HG03520 (cell line): ENCODE data around the gene DNM2.

Source experiments
- ATAC-seq: cut with Tn5 transposase; IDR thresholded peaks from one replicate; pipeline ENCODE4 v1.9.1; 2021; ENCODE audit warnings: mild to moderate bottlenecking, moderate library complexity; ENCODE audit not compliant: unreplicated experiment

DNM2 gene

DNA sequence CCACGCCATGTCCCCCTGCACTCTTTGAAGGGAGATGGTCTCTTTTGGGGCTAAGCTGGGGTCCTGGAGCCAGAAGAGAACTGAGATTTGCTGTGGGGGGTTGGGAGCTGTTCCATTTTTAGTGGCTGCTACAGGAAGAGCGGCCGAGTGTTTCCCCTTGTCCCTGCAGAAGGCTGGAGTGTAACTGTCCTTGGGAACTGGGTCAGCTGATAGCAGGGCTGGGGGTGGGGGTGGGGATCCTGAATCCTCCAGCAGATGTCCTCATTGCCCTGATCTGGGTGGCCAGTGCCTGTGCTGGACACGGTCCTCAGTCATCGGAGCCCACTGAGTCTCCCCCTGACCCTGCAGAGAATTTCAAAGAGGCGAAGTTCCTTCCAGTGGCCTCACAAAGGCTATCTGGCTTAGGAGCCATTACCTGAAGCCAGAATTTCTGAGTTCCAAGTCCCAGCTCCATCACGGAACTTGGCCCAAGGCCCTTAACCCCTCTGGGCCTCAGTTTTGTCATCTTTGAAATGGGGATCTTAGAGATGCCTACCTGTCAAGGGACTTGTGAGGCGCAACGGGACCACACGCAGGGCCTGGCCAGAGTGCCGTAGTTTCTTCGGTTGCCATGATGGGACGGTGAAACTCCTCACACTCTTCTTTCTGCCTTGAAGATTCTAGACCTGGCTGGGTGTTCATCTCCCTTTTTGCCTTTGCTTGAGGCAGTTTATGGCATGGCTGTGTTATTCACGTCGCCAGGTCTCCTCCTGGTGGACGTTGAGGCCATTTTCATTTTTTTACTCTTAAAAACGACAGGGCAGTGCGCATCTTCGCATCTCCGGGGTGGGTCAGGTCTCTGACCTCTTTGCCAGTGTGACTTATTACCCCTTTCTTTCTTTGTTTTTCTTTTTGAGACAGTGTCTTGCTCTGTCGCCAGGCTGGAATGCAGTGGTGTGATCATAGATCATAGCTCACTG lies 51.9 kb downstream of the DNM2 start:
- no peak for ATAC-seq

DNA sequence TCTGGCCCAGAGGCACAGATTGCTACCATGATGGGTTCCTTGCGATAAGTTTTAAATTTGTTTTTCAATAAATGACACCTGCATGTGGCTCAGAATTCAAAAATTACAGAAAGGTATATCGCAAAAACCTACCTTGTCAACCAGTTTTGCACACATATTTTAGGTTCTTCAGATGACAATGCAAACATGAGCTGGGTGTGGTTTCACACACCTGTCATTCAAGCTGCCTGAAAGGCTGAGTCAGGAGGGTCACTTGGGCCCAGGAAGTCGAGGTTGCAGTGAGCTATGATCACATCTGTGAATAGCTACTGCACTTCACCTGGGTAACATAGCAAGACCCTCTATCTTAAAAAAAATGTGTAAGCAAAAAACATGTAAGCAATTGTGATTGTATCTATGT lies 56.1 kb downstream of the DNM2 start:
- ATAC-seq, result no peak

DNA sequence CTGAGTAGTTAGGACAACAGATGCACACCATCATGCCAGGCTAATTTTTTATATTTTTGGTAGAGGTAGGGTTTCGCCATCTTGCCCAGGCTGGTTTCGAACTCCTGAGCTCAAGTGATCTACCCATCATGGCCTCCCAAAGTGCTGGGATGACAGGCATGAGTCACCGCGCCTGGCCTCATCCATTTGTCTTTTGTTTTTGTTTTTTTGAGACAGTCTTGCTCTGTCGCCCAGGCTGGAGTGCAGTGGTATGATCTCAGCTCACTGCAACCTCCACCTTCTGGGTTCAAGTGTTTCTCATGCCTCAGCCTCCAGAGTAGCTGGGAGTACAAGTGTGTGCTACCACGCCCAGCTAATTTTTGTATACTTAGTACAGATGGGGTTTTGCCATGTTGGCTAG lies 57.0 kb downstream of the DNM2 start:
- no peak for ATAC-seq

DNA sequence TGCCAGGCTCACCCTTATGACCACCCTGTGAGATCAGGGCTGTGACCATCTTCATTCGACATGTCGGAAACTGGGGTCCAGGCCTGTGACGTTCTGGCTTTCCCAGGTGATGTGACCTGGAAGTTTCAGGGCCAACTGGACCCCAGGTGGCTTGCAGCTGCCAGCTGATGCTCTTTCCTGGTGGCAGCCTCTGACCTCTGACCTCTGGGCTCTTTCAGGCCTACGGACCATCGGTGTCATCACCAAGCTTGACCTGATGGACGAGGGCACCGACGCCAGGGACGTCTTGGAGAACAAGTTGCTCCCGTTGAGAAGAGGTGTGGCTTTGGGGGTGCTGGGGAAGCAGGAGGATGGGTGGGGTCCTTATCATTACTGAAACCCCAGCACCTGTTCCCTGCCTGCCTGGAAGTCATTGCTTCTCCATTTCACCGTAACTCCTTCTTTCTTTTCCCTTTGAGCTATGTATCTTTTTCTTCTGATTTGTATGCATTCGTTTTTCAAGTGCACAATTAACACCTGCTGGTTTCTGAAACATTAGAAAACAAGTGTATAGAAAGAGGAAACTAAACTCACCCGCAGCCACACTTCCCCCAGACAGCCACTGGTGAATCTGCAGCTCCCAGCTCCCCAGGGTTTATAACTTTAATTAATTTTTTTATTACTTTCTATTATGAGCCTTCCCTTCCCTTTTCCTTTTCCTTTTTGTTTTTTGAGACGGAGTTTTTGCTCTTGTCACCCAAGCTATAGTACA lies 59.2 kb downstream of the DNM2 start:
- ATAC-seq, result no peak

DNA sequence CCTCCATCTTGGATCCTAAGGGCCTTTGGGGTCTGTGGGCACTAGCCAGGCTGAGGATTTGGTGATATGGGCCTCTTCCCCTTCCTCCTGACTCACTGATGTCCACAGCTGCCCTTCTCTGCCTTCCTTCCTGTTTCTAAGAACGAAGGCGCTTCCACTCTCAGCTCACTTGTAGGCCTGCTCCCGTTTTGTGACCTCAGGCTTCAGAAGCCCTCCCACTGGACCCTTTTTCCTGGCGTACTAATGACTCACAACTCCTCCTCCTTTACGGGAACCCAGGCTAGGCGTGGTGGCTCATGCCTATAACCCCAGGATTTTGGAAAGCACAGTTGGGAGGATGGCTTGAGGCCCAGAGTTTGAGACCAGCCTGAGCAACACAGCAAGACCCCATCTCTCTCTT lies 62.5 kb downstream of the DNM2 start:
- ATAC-seq, result no peak

DNA sequence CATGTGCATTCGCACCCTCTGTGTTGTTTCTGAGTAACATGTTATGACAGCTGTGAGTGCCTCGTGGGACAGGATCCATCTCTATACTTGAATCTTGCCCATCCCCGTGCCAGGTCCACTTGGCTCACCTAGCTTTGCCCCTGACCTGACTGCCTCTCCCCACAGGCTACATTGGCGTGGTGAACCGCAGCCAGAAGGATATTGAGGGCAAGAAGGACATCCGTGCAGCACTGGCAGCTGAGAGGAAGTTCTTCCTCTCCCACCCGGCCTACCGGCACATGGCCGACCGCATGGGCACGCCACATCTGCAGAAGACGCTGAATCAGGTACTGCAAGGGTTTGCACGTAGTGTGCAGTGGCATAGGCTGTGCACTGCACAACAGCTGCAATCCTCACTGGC lies 64.9 kb downstream of the DNM2 start:
- ATAC-seq, result no peak

DNA sequence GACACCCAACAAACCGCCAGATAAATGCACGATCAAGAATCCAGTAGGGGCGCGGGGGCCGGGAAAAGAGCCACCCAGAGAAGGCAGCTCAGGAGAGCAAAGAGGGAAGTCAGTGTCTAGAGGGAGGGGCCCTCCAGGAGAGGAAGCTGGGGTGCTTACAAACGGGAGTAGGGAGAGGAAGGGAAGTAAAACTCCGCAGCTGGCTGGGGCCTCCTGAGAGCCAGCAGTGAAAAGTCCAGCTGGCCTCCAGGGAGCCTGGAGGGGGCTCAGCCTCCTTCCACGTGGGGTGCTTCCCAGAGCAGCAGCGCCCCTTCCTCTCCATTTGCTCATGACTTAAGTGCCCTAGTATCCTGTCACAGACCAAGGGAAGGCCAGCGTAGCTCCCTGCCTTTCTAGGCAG lies 66.4 kb downstream of the DNM2 start:
- no peak for ATAC-seq

DNA sequence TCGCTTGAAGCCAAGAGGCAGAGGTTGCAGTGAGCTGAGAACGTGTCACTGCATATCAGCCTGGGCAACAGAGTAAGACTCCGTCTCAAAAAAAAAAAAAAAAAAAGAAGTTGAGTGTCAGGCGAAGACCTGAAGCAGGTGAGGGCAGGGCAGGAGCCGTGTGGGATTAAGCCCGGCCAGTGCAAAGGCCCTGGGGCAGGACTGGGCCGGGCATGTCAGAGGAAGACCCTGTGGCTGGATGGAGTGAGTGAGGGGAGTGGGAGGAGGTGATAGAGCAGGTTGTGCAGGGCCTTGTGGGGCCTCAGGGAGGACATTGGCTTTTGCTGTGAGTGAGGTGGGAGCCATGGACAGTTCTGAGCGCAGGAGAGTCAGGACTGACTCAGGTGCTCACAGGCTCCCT lies 70.3 kb downstream of the DNM2 start:
- ATAC-seq, result no peak

DNA sequence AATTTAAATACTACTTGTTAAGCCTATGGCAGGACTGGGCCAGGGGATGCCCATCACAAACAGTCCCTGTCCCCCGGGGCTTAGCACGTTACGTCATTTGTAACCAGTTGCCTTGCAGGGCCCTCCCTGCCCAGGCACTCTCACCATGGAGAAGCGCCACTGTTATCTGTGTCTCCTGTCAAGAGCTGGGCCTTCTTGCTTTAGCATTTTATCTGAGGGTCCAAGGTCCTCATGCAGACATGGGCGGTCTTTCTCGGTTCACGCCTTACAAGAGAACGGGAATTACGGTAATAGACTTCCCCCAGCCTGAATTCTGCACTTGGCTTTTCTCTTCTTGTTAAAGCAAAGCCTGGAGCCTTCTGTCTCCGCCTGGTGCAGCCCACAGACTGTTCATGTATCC lies 72.0 kb downstream of the DNM2 start:
- ATAC-seq, result no peak

DNA sequence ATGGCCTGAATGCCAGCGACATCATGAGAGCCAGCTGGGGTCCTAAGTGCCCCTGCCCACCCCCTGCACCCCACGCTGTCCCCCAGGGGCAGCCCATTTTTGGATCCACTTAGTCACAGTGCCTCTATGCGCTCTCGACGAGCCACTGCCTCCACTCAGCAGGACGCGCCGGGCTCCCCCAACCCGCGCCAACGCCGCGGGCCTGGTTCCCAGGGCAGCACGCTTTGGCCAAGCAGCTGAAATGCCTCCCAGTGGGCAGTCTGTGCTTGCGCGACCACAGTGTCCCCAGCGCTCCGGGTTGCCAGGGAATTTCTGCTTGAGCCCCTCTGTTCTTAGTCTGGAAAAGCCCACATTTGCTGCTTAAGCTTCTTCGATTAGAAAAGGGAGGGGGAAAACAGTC lies 78.8 kb downstream of the DNM2 start:
- no peak for ATAC-seq

DNA sequence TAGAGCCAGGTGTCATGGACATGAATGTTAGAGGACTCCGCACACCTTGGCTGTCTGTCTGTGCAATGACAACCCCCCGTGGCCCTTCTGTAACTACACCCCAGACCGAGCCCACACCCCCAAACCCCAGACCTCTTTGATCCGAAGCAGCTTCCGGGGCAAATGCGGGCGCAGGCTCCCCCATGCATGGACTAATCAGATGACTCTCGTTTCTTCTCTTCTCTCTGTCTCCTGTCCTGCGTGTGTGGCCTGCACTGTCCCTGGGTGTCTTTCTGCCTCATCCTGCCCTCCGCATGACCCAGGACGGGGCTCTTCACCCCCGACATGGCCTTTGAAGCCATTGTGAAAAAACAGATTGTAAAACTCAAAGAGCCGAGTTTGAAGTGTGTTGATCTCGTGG lies 79.2 kb downstream of the DNM2 start:
- ATAC-seq, result no peak

DNA sequence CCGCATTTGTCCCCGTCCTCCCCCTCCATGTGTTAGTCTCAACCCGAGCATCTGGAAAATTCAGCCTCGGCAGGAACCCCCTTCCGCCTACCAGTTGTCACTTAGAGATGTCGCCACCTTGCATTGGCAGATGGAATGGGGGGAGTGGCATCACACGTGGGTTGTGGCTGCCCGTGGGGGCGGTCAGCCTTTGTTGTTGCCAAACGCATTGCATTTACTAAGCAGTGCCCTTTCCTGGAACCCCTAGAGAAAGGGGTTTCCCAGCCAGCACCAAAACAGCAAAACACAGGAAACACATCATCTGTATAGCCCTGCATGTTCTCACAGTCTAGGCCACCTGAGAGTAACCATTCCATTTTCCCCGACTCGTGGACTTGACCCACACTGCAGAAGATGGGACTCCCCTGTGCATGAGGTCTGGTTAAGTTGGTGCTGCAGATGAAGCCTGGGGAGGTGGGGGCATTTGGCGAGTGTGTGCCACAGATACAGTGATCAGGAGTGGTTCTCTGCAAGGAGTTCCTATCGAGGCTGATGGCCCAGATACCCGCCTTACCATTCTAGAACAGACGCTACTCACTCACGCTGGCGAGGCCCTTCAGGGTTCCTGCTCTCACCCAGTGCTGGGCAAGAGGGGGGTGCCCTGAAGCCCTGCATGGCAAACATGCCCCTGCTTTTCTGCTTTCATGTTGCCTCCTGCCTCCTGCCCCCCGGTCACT lies 79.8 kb downstream of the DNM2 start:
- ATAC-seq, result no peak

DNA sequence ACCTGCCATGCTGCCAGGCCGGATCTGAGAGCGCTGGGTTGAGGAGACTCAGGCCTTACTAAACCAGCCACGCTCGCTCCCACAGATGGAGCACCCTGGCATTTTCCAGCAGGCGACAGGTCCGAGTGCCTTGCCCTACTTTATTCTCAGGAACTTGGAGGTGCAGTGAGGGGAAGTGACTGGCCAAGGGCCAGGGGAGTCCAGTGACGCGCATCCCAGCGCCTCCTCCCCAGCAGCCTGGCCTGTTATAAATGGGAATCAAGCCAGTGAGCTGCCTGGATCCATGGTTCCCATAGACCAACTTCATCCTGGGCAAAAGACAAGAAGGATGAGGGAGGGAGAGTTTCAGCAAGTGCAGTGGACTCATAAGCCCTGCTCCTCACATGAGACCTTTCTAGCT lies 82.6 kb downstream of the DNM2 start:
- ATAC-seq, result no peak

DNA sequence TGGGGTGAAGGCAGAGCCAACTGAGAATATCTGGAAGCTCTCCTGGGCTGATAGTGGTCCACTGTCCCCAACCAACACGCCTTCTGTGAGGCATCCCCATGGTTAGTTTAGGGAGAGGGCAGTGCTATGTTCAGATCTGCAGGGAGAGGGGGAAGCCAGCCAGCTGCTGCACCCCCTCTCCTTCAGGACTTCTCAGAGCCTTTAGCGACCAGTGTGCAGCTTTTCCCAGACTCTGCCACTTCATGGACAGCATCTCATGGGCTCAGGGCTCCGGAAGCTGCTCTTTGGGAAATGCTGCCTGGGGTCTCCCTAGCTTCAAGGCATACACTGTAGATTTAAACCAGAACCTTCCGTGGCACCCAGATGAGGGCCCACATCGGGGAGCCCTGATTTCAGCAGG lies 84.6 kb downstream of the DNM2 start:
- ATAC-seq, result no peak

DNA sequence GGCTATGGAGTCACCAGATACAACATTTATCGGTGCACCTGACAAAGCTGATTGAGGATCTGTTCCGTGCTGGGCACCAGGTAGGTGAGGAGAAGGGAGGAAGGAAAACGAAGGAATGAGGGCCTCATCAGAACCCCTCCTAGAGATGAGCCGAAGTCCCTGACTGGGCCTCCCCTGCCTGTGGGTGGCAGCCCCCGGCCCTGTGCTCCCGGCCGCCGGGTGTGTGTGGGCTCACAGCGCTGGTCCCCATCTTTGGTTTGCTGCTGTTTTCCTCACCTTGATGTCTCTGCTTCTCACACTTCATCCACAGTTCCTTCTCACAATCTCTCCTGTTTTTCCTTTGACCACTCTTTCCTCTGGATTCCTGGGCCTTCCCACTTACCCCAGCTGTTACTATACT lies 85.4 kb downstream of the DNM2 start:
- ATAC-seq, result no peak

DNA sequence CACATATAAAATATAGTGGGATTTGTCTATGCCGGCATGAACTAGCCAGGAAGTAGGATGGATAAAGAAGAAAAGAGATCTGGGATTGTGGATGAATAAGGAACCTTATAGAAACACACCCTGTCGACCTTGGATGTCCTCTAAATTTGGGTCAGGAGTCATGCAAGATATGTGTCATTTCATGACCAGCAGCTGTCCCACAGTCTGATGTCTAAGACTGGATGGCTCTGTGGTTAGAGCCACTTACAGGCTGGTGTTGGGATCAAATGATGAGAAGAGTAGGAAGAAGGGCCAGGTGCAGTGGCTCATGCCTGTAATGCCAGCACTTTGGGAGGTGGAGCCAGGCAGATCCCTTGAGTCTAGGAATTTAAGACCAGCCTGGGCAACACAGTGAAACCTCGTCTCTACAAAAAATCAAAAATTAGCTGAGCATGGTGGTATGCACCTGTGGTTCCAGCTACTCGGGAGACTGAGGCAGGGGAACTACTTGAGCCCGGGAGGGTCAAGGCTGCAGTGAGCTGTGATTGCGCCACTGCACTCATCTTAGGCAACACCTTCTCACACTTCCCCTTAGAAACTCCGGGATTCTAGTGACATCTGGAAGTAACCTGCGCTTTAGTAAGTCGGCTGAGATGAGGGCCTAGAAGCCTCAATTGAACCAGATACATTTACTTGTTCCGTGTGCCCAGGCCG lies 87.3 kb downstream of the DNM2 start:
- ATAC-seq, result no peak

DNA sequence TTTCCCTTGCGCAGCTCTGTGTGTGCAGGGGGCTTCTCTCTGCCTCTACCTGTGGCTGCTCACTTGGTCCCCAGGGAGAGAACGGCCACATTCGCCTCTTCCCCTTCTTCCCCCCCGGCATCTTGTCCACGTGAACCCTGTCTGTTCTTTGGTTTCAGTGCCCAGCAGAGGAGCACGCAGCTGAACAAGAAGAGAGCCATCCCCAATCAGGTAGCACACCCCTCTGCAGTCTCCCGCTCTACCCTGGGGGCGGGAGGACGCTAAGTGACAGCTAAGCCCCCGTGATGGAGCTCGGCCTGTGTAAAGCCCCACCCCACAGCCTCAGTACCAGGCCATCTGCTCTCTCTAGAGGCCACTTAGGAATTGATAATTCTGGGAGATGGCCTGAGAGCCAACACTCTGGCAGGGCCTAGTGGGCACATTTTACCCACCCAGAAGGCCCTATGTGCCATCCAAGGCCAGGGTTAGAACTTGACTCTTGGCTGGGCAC lies 87.9 kb downstream of the DNM2 start:
- ATAC-seq, result no peak

DNA sequence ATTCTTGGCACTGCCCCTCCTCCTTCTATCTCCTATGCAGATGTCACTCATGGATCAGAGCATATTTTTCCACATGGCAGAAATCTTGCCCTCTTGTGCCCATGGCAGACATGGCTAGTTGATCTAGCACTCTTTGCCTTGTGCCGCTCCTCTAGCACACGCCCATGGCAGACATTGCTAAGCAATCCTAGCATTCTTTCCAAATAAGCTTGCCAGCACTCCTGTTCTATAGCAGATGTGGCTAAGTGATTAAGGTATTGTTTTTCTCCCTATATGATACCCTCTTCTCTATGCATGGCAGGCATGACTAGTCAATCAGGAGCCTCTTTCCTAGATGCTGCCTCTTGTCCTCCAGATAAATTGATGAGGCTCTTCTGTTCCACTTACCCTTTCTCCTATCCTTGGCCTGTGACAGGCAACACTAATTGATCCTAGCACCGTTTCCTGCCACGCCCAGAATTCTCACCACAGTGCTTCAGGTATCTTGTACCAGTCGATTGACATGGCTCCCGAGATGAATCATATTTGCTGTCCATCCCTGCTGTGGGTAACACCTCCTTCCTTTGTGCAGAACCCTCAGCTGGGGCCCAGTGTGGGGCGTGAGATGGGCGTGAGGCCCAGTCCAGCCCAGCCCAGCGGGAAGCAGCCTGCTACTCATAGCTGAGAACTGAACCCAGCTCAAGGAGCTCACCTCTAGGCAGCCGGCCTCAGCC lies 91.2 kb downstream of the DNM2 start:
- ATAC-seq, result no peak

DNA sequence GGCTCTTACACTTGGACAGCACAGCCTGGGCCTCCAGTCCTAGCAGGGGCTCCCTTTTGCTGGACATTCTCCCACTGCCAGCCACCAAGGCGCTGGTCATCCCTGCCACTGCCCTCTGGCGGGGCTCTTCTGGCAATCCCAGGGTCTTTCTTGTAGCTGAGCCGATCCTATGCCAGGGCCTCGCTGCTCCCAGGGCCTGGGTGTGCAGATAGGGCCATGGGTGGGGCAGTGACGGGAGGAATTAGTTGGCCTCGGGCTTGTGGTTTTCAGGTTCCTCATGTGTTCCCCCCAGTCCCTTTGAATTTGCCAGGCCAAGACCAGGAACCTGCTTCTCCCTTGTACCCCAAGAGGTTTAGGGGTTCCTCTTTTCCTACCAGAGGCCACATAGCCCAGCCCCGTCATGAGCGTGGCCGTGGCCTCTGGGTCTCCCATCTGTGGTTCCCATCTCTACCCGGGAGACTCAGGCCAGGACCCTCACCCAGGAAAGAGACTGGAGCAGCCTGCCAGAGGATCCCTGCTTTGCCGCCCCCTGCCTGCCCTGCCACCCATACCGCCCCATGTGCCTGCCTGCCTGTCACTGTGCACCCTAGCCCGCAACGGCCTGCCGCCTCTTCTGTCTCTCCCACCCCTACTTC lies 91.9 kb downstream of the DNM2 start:
- ATAC-seq, result no peak
